ENCODE data around the gene PDE11A. TPM values are rescaled to one million over a fixed set of nuclear protein-coding genes. Genes with fewer than 3 reads are reported as not detected.

Gene PDE11A
- total and polyA plus RNA-seq, 2 experiments from 2014 or later = 1.7 to 3.6 TPM

DNA sequence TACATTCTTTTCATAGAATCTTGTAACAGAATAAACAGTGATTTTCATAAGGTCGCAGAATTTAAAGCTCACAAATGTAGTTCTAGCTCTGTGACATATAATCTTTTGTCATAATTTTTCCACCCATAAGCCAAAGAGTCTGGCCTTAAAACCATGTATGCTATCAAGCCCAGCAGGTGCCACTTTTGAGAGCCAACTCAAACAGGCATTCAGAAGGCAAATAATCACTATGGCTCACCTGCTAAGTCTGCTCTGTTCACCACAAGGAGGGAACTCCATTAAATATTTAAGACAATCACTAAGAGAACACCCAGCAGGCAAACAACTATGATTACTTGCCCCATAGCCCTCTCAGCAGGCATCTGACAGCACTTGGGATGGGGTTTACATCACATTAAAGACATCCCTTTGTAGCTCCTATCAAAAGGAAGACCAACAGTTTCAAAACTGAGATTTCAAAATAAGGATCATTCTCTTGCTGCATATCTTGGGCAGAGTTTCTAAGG lies 241.6 kb downstream of the PDE11A start:
- no peaks in the 10 kb centered on the region for H3K36me3 ChIP-seq
- no peaks in the 10 kb centered on the region for H3K4me1 ChIP-seq (ENCODE audit: low read depth)
- H3K27ac ChIP-seq = no peak overlapping the region
- TF ChIP-seq, protein P1, sequence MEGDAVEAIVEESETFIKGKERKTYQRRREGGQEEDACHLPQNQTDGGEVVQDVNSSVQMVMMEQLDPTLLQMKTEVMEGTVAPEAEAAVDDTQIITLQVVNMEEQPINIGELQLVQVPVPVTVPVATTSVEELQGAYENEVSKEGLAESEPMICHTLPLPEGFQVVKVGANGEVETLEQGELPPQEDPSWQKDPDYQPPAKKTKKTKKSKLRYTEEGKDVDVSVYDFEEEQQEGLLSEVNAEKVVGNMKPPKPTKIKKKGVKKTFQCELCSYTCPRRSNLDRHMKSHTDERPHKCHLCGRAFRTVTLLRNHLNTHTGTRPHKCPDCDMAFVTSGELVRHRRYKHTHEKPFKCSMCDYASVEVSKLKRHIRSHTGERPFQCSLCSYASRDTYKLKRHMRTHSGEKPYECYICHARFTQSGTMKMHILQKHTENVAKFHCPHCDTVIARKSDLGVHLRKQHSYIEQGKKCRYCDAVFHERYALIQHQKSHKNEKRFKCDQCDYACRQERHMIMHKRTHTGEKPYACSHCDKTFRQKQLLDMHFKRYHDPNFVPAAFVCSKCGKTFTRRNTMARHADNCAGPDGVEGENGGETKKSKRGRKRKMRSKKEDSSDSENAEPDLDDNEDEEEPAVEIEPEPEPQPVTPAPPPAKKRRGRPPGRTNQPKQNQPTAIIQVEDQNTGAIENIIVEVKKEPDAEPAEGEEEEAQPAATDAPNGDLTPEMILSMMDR (IDR thresholded peaks at IDR 0.05; ENCODE audit: low read depth, low read length) = no peak
- no peak overlapping the region for H3K4me3 ChIP-seq
- no peaks in the 10 kb centered on the region for H3K9me3 ChIP-seq (ENCODE audit: low read depth)
- no peak for DNase-seq (ENCODE audit: low read depth in 1 of 2, low spot score in 1 of 2)
- H3K27me3 ChIP-seq = no peaks in the 10 kb centered on the region

DNA sequence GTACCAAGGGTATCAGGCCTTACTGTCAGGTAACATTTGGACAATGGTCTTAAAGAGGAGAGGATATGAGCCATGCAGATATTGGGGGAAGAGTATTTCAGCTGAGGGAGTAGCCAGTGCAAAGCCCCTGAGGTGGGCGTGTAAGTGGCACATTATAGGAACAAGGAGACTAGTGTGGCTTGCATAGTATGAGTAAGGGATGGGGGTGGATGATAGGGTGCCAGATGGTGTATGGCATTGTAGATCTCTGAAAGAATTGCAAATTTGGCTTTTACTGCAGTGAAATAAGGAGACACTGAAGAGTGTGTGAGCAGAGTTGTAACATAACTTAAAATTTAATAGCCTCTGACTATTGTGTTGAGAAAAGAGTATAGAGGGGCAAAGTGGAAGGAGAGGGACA lies 244.0 kb downstream of the PDE11A start:
- TF ChIP-seq, protein P1 (IDR thresholded peaks at IDR 0.05; ENCODE audit: low read depth, low read length) = no peak
- H3K27ac ChIP-seq = no peak overlapping the region

DNA sequence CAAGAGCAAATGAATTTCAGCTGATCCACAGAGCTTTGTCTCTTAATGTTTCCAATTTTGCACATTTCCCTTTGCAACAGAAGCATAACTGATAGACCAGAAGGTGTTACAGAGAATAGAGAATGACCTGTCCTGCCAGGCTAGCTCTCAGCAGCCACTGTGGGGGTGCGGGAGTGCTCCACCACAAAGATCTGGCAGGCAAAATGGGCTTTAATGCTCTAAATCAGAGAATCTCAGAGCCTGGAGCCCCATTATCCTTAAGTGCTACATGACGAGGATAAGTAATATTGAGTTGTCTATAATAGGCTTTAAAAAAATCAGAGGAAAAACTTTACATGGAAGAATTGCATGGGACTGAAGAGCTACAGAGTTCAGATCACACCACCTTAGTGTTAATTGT lies 245.7 kb downstream of the PDE11A start:
- TF ChIP-seq, protein P1 (IDR thresholded peaks at IDR 0.05; ENCODE audit: low read depth, low read length) = no peak
- DNase-seq (ENCODE audit: low read depth in 1 of 2, low spot score in 1 of 2) = no peak
- no peak overlapping the region for H3K27ac ChIP-seq
- no peaks in the 10 kb centered on the region for H3K9me3 ChIP-seq (ENCODE audit: low read depth)
- H3K27me3 ChIP-seq = no peaks in the 10 kb centered on the region
- no peak overlapping the region for H3K4me3 ChIP-seq
- H3K36me3 ChIP-seq = no peaks in the 10 kb centered on the region
- no peaks in the 10 kb centered on the region for H3K4me1 ChIP-seq (ENCODE audit: low read depth)

More for the DNA sequence above, 244.0 kb downstream of the PDE11A start:
- no peaks in the 10 kb centered on the region for H3K27me3 ChIP-seq
- H3K4me3 ChIP-seq = no peak overlapping the region
- H3K4me1 ChIP-seq (ENCODE audit: low read depth) = no peaks in the 10 kb centered on the region
- no peaks in the 10 kb centered on the region for H3K9me3 ChIP-seq (ENCODE audit: low read depth)
- DNase-seq (ENCODE audit: low read depth in 1 of 2, low spot score in 1 of 2) = no peak
- H3K36me3 ChIP-seq = no peaks in the 10 kb centered on the region

DNA sequence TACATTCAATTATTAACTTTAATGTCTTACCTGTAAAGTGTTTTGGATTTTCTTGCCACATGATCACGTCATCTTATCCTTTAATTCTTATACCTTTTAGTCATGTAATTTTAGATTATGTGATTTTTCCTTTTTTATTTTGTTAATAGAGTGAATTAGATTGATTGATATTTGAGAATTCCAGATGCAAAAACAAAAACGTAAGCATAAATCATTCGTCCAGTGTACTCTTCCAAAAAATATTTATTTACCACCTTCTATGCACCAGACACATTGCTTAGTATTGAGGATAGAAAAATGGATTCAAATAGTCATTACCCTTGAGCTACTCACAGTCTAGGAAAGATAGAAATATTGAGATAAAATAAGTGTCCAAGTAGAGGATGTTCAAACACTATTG lies 249.6 kb downstream of the PDE11A start:
- TF ChIP-seq, protein P1 (IDR thresholded peaks at IDR 0.05; ENCODE audit: low read depth, low read length) = no peak
- no peak overlapping the region for H3K27ac ChIP-seq
- no peak for DNase-seq (ENCODE audit: low read depth in 1 of 2, low spot score in 1 of 2)
- no peak overlapping the region for H3K4me3 ChIP-seq
- no peaks in the 10 kb centered on the region for H3K4me1 ChIP-seq (ENCODE audit: low read depth)
- H3K27me3 ChIP-seq = no peaks in the 10 kb centered on the region
- H3K9me3 ChIP-seq (ENCODE audit: low read depth) = no peaks in the 10 kb centered on the region
- no peaks in the 10 kb centered on the region for H3K36me3 ChIP-seq

DNA sequence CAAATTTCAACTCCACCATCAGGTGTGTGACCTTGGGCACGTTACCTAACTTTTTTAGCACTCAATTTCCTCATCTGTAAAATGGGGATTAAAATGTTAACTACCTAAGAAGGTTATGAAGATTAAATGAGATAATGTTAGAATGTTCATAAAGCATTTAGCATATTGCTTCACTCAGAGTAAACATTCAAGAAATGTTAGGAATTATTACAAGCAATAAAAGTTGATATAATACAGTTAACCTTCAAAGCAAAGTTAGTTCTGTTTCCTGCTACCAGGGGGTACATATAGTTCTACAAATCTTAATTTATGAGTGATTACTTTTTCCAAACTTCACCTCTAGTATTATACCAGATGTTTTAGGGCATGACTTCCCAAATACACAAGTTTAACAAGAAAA lies 254.2 kb downstream of the PDE11A start:
- TF ChIP-seq, protein P1 (IDR thresholded peaks at IDR 0.05; ENCODE audit: low read depth, low read length) = no peak
- Histone ChIP-seq H3K9me3 (ENCODE audit: low read depth) (no peaks in the 10 kb centered on the region), H3K27ac (no peak overlapping the region), H3K27me3 (no peaks in the 10 kb centered on the region), H3K4me3 (no peak overlapping the region), H3K4me1 (ENCODE audit: low read depth) (no peaks in the 10 kb centered on the region), H3K36me3 (no peaks in the 10 kb centered on the region)
- DNase-seq (ENCODE audit: low read depth in 1 of 2, low spot score in 1 of 2) = no peak

DNA sequence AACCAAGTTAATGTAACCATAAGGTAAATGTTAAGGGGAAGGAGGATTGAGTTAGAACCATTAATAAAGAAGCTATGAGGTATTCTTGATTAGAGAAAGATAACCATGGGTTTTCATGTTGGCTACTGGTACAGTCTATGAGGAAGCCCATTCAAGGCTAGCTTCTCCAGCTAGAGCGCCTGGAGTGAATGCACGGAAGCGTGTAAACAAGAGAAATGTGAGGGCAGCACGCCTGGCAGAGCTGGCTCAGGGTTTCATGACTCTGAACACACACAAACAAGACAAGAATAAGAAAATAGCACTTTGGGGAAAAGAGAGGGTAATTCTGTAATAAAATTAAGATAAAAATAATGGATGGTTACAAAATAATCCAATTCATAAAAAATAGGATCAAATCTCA lies 255.3 kb downstream of the PDE11A start:
- no peaks in the 10 kb centered on the region for H3K4me1 ChIP-seq (ENCODE audit: low read depth)
- no peak for DNase-seq (ENCODE audit: low read depth in 1 of 2, low spot score in 1 of 2)
- TF ChIP-seq, protein P1 (IDR thresholded peaks at IDR 0.05; ENCODE audit: low read depth, low read length) = no peak
- H3K36me3 ChIP-seq = no peaks in the 10 kb centered on the region
- no peak overlapping the region for H3K27ac ChIP-seq
- H3K4me3 ChIP-seq = no peak overlapping the region
- no peaks in the 10 kb centered on the region for H3K27me3 ChIP-seq
- no peaks in the 10 kb centered on the region for H3K9me3 ChIP-seq (ENCODE audit: low read depth)
